ENCODE results near the gene CORIN.
"Not testable (repeated sequence)": the region's sequence is repeated elsewhere in the genome, so short reads cannot be mapped to it uniquely, and the experiment has no call there.

Gene CORIN

DNA sequence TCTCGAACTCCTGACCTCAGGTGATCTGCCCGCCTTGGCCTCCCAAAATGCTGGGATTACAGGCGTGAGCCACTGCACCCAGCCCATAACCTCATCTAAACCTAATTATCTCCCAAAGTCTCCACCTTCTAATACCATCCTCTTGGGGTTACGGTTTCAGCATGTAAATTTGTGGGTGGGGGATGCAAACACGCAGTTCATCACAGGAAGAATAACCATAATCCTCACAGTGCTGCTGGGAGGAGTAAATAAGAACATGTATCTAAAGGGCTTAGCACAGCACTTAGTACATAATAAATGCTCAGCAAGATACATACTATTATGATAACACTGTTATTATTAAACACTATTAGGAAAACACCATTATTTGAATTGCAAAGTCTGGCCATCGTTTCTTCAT lies 116.4 kb downstream of the CORIN start:
- no peak for DNase-seq (ENCODE audit: low read depth)

DNA sequence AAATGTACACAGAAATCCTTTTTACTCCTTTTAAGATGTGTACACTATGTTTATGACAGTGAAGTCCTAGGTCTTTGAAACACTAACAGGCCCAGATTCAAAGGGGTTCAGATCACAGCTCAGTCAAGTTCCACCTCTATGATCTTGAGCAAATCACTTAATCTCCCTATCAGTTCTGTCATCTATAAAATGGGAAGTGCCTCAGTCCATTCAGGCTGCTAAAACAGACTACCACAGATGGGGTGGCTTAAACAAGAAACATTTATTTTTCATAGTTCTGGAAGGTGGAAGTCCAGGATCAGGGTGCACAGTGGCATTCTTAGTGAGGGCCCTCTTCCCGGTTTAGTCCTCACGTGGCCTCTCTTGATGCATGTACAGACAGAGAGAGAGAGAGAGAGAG lies 117.1 kb downstream of the CORIN start:
- DNase-seq (ENCODE audit: low read depth), result no peak

DNA sequence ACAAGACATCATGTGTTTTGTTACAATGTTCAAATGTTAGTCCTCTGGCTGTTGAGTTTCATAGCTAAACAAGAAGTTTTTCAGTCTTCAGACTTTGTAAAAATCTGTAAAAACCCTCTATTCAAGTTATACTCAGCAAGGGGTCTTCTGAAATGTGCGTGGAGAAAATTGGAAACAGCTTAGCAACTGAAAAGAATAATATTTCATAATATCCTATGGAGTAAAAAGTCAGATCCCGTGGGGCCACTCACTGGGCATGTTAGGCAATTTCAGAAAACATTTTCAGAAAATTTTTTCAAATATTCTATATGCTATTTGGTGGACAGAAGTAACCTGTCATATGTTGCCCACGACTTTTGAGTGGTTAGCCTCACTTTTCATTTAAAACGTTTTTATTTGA lies 118.3 kb downstream of the CORIN start:
- DNase-seq (ENCODE audit: low read depth), result no peak

DNA sequence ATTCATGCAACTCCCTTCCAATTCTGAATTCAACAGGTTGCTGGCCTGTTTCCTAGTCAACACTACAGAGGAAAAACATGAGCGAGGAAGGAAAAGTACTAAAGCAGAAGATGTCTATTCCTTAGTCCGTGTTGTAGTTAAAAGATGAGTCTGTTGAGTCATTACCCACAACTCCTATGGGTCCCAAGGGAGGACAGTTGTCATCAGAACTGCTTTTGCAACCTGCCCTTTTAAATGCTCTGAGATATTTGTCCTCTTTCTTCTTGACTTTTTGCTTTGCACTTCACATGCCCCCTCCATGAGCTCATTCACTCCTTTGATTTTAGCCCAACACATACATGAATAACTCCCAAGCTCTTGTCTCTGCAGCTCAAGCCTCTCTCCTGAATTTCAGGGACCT lies 119.2 kb downstream of the CORIN start:
- no peak for DNase-seq (ENCODE audit: low read depth)

DNA sequence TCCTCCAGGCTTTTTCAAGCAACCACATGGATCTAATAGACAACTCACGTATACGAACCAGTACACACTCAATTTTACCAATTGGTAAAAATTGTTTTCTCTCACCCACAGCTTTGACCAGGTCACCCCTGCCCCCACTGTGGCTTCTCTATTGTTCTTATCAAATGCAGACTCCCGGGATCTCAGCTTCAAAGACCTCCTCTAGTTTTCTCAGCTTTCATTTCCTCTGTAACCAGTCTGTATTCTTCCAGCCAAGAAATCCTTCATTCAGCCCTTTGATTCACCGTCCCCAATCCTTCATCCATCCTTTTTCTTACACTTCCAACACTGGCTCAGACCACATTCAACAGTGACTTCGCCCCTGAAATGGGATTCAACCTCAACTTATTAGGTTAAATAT lies 120.7 kb downstream of the CORIN start:
- no peak for DNase-seq (ENCODE audit: low read depth)

DNA sequence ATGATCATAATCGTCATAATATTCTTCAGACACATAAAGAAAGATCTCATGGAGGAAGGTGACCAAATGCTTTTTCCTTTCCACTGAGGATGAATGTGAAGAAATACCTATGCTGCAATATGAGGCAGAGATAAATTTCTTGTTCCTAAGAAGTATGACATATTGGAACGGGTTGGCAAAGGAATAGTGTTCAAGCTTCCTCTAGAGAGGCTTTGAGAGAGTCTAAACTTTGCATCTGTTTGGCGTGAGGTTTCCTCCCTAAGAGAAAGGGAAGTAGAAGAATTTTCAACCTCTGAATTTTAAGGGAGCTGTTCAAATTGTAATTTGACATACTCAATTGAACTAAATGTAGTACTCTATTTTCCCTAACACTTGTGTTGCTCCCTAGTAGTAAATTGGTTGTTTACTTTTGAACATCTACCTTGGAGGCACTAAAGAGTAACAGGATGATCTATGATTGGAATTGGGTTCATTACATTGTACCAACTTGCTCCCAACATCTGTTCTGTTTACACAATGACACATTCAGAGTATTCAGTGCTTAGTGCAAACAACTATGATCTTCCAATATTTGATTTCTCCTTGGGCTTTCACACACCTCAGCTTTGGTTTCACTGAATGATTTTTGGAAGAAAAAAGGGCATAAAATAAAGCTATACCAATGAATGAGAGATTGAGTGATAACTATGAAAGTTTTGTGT lies 122.0 kb downstream of the CORIN start:
- no peak for DNase-seq (ENCODE audit: low read depth)

DNA sequence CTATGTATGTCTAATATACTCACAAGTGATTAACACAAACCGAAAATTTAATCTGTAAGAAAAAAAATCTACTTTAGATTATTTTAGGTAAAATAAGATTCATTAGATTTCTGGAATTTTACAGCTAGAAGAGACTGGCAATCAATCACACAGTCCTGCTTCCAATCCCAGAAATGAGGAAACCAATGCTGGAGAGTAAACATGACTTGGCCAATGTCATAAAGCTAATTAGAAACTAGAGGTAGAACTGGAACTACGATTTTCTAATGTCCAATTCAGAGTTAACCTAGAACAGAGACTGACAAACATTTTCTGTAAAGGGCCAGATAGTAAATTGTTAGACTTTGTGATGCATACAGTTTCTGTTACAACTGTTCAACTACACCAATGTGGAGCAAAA lies 123.6 kb downstream of the CORIN start:
- no peak for DNase-seq (ENCODE audit: low read depth)

DNA sequence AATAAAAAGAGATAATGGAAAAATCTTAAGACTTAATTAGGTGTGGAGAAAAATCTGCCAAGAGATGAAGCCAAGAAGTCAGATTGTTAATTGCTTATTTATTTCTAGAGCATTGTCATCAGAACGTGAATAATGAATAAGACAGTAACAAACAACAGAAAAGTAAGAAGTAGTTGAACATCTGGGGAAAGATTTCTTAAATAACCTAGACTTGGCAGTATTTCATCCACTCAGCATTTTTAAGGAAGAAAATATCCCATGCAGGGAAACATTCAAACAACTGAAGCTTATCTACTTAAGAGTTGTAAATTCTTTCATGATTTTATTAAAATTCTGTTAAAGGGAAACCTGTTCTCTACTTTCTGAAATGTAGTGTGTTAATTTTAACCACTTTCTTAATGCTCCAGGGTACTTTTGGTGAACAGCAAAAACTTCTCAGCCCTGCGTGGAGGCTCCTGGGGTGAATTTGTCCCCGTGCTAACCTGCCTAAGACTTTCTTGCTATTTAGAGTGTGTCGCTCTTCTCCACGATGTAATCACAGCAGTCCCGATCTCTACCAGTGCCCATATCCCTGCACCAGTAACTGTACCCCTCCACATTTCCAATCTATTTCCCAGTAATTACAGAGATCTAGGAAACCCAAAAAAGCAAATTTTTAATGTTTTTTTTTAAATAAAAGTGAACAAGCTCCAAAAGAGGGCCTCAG lies 124.6 kb downstream of the CORIN start:
- no peak for DNase-seq (ENCODE audit: low read depth)

DNA sequence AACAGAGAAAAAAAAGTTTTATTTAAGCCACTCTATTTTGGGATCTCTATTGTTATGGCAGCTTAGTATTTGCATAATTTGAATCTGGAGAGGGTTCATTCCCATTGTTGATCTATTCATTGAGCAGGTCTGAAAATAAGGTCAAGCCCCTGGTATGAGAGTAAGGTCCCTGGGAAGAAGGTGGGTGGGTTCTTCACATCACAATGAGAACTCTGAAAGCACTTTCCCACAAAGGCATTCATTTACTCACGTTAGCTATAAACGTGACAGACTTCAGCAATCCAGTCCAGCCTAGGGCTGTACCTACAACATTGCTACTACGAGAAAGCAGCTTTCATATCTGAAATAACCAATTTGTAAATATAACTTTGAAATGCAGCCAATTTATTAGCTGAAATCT lies 126.2 kb downstream of the CORIN start:
- no peak for DNase-seq (ENCODE audit: low read depth)

DNA sequence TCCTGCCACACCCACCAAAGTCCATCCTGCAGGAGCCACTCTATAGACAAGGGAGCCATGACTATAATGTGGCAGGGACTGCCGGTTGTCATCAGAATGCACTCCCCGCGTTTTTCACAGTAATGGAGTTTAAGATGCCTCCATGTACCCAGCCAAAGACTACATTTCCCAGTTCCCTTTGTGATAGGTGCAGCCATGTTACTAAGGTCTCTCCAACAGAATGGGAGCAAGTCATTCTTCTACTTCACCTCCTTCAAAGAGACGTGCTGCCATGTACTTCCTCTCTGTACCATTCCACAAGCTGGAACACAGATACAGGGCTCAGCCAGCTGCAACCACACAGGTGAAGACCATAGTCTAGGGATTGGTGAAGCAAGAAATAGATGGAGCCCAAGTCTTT lies 126.7 kb downstream of the CORIN start:
- no peak for DNase-seq (ENCODE audit: low read depth)

DNA sequence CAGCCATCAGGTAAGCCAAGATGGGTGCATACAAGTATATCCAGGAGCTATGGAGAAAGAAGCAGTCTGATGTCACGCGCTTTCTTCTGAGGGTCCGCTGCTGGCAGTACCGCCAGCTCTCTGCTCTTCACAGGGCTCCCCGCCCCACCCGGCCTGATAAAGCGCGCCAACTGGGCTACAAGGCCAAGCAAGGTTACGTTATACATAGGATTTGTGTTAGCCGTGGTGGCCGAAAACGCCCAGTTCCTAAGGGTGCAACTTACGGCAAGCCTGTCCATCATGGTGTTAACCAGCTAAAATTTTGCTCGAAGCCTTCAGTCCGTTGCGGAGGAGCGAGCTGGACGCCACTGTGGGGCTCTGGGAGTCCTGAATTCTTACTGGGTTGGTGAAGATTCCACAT lies 131.5 kb downstream of the CORIN start:
- DNase-seq (ENCODE audit: low read depth), result not testable (repeated sequence)

DNA sequence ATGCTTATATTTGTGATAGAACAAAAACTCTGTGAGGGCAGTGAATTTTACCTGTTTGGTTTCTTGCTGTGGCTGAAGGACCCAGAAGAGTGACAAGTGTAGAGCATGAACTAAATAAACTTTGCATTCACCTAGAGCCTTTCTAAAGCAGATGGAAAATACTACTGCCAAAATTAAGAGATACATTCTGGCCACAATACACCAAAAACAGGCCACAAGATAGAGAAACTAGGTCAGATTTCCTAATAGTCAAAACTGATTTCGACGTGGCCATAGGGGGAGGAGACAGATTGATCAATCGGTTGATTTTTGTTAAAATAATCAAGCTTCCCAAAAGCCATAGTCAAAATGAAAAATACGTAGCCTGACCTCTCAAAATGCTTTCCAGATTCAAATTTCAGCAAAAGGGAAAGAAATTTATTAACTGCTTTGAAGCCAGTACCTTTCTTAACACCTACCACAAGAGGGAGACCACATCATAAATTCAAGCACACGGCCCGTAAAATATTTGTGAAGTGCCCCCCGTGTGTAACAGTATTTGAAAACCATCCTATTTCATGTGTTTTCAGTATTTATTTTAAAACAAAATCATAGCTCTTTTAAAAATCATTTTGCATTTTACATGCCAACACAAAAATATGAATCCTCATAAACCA lies 132.4 kb downstream of the CORIN start:
- no peak for DNase-seq (ENCODE audit: low read depth)

DNA sequence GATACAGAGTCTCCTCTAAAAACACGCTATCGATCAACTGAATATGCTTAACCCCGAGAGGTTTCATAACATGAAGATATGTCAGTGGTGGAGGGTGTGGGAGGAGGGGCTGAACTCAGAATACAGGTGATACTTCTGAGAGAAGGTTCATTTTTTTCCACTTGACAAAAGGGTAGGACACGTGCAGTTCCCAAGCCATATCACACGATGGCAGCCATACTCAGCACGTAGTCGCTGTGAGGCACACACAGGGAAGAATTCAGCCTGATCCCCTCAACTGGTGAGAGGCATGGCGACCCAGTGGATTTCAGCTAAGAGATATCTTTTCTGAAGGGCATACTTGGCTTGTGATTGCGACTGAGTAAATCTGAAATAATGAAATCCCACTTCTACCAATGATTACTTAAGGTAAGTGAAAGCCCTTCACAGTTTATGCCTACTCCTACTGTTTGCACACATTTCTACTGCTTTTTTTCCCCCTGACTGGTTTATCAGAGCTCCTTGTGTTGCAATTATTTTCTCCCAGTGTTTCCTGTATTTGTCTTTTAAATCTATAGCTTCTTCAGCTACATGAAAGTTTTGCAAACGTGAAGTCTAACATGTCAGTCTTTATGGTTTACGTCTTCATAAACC lies 133.1 kb downstream of the CORIN start:
- no peak for DNase-seq (ENCODE audit: low read depth)

DNA sequence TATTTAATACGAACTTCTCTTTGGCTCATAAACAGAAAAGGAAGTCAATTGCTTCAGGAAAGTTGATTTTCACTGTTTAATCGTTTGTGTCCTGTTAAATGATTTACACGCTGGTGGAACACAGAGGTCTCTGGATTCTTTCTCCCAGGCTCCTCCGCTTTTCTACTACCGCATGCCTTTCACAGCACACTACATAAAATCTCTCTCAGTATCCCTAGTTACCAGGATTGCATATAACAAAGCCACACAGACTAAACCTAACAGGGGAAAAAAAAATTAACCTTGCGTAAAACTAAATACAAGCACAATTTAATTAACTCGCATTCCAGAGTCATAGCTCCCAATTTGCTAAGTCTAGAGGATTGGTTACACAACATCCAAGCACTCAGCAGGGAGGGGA lies 133.9 kb downstream of the CORIN start:
- DNase-seq (ENCODE audit: low read depth), result no peak

DNA sequence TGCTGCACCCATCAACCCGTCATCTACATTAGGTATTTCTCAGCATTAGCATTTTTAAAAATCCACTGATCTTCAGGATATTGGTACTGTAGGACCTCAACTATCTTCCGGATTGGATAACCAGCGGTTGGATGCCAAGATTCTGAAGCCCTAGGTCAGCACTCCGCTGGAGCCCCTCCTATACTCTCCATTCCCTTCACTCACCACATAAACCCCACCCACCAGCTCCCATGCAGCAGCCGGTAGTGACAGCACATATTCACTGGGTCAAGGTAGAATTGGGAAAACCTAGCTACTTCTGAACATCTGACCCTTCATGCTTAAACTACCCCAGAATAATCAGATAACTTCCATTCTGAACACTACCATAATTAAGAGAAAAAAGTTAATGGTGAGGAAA lies 134.9 kb downstream of the CORIN start:
- DNase-seq (ENCODE audit: low read depth), result no peak

DNA sequence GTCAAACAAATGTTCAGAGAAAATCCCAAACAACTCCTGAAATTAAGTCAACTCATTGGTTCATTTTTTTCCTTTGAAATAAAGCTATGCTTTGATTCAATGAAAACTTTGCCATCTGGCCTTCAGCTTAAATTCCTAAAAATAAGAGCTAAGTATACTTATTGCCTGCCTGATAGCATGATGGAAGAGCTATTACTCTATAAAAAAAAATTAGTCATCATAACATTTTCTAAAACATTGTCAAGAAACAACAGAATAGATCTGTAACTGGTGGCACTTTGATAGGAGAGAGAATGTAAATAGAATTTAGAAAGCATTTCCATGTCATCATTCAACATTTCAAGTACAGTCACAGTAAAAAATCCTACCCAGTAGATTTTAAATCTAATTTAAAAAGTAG lies 136.6 kb downstream of the CORIN start:
- DNase-seq (ENCODE audit: low read depth), result no peak

DNA sequence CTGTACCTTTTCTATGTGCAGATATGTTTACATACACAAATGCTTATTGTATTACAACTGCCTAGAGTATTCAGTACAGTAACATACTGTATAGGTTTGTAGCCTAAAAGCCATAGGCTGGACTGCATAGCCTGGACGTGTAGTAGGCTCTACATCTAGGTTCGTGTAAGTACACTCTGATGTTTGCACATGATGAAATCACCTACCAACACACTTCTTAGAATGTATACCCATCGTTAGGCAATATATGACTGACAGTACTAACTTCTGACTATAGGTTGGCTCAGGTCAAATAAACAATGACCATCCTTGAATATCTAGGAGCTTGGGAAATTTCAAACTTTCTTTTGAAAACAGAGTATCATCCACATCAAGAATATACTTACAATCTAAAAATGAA lies 139.0 kb downstream of the CORIN start:
- no peak for DNase-seq (ENCODE audit: low read depth)

DNA sequence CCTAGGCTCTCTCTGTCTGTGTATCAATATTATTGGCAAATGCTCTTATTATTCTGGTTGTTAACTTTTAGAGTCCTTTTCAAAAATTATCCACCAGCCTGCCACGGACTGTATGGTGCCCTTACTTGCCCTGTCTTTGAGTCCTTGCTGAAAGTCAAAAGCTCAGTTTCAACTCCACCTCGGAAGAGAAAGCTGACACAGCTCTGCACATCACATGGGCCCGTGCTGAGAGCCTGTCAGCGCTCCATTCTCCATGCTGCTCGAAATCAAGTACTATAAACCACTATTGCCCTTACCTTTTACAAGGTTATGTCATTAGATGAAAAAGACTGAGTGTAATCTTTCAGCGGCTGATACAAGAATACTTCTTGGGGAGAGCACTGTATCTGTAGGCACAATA lies 141.0 kb downstream of the CORIN start:
- DNase-seq (ENCODE audit: low read depth), result no peak

DNA sequence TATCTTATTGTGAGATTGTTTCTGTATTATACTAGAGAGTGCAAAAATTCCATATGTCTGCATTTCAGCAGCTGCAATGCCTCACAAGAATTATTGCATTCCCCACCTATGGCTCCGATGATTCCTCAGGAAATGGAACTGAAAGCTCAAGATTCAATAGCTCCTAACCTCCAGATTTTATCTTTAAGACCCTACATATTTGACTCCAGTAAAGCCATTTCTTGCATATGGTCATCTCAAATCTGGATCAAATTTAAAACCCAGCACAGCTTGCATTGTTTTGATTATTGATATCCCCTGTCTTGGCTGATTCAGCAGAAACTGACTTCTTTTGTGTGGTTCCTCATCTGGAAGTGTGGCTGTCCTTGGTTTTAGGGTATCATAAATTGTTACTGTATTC lies 142.6 kb downstream of the CORIN start:
- no peak for DNase-seq (ENCODE audit: low read depth)

DNA sequence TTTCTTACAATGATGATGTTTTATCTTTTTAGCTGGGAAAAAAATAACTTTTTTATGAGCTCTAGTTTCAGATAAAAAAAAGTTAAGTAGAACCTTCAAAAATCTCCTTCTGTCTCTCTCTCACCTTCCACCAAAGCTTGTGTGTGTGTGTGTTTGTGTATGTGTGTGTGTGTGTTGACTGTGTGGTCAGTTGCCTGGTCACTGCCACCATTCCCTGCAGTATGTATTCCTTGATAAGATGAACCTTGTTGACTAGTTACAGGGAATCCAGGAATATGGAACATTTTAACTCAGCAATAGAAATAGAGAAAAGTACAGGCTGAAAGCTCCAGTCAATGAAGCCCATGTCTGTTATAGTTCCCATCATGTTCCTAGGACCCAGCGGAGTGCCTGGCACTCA lies 143.5 kb downstream of the CORIN start:
- DNase-seq (ENCODE audit: low read depth), result no peak

DNA sequence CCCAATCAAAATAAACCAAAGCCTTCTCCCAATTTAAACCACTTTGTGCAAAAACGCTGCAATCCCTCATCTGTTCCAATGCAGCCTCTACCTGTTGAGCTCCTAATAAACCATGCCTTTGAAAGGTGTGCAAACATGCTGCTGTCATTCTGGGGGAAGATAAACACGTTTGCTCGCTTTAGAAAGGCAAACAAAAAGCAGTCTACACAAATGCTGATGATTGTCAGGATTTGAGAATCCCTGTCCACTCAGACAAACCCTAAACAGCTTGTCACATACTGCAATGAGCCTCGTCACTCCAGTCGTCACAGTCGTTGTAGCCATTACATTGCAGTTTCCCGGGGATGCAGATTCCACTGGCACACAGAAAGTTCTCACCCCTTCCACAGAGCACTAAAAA lies 145.2 kb downstream of the CORIN start:
- DNase-seq (ENCODE audit: low read depth), result no peak

DNA sequence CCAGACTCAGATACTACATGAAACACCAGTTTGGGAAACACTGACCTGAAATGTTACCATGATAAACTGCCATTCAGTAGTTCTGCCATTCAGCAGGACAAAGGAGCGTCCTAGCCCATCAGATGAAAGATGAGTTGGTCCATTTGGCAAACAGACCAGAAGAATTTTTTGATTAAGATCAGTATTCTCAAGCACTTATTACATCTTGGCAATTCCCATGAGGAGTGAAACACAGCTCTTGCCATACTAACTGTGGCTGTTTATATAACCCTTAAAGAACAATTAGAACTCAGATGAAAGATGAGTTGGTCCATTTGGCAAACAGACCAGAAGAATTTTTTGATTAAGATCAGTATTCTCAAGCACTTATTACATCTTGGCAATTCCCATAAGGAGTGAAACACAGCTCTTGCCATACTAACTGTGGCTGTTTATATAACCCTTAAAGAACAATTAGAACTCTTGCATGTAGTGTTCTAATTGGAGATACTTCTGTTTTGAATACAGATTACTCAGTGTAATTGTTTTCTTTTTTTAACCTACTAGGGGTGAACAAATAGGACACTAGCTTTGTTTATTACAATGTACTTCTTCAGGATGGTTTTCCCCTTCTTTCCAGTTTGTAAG lies 146.0 kb downstream of the CORIN start:
- DNase-seq (ENCODE audit: low read depth), result not testable (repeated sequence)

DNA sequence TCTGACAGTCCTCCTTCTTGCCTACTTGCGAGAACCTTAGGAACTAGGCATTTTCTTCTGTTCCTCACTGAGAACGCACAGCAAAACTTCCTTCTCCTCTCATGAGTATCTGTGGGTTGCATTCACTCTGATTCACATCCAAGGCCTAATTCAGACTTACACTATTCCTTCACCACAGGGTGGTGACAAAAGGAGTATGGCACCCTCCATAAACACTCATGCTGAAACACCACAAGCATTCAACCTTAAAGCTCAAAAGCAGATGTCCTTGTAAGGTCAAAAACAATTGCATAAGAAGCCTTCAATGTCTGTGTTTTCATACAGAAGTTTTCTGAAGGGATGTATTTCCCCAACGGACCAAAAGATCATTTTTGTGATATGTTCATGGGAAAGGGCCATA lies 147.3 kb downstream of the CORIN start:
- DNase-seq (ENCODE audit: low read depth), result no peak

Measured in activated T-helper 1 cell treated with Interleukin-2 at 50 U/mL for 16 hours (primary cell).